ENCODE data around the gene IFI27.

DNA sequence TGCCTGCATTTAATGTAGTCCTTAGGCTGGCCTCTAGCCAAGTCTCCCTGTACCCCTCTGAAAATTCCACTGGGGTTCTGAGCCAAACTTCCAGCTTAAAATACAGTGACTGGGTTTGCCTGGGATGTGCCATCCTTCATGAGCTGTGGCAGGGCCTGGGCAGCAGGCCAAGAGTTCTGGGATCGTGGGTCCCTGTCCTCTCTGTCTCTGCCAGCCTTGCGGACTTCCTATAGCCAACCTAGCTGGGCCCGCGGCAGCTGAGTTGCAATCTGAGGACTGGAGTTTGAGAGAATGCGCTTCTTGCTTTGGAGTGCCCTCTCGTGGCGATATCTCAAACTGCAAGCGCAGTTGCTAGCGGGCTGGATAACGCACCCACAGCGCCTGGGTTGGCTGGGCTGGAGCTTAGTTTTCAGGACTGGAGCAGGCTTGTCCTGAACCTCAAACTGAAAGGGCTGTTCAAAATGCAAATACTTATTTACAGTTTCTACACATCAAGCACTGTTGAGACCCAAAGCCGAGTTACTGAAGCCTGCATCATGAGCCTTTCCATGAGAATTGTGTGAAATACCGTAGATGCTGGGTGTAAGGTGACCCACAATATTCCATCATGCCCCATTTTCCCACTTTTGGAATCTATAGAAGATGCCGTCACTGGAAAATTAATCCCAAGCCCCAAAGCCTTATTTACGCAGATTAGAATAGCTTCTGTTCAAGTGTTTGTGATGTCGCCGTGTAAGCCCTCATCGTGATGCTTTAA, 26.2 kb downstream of the IFI27 start:
- no peak for TF ChIP-seq ZNF274 (IDR thresholded peaks at IDR 0.05; ENCODE audit: low read depth, low read length)
- TF ChIP-seq SUZ12 (IDR thresholded peaks at IDR 0.05; ENCODE audit: extremely low read depth, insufficient read depth, insufficient read length): no peak
- TF ChIP-seq YY1 (IDR thresholded peaks at IDR 0.05; ENCODE audit: insufficient read depth, insufficient read length): no peak
